Nephron progenitor cell (in vitro differentiated cells): ENCODE measurements around the gene CHN2.

Source experiments
- DNase-seq: peaks from one replicate; pipeline ENCODE4 v3.0.0; 2021
- H3K27ac Mint-ChIP-seq: 2 replicates; pipeline ENCODE4 v1.8.0; 2021; ENCODE audit warnings: mild to moderate bottlenecking, moderate library complexity, mixed read lengths
- H3K27me3 Mint-ChIP-seq: 2 replicates; pipeline ENCODE4 v1.8.0; 2021; ENCODE audit warnings: mild to moderate bottlenecking, low read depth, mixed read lengths; ENCODE audit not compliant: poor library complexity
- H3K36me3 Mint-ChIP-seq: 2 replicates; pipeline ENCODE4 v1.8.0; 2021; ENCODE audit warnings: low read depth, mixed read lengths
- H3K4me1 Mint-ChIP-seq: 2 replicates; pipeline ENCODE4 v1.8.0; 2021; ENCODE audit warnings: mixed read lengths
- H3K4me3 Mint-ChIP-seq: 2 replicates; pipeline ENCODE4 v1.8.0; 2021; ENCODE audit warnings: mild to moderate bottlenecking, moderate library complexity, mixed read lengths
- H3K9me3 Mint-ChIP-seq: 2 replicates; pipeline ENCODE4 v1.8.0; 2021; ENCODE audit warnings: mild to moderate bottlenecking, moderate library complexity, mixed read lengths
- CTCF ChIP-seq: fragments of 200-600 bp; sonication (generic); IDR thresholded peaks from 2 replicates; pipeline ENCODE4 v1.5.0; 2021; ENCODE audit warnings: antibody characterized with exemption

CHN2 gene

GRCh38 chr7:29300649-29301048 is 106.1 kb downstream of the CHN2 start:
- Mint-ChIP-seq H3K36me3 (no peaks in the 10 kb centered on the region), H3K27ac (no peak overlapping the region), H3K4me3 (no peak overlapping the region), H3K9me3 (no peaks in the 10 kb centered on the region), H3K27me3 (peaks cover 16% of the 10 kb centered on the region), H3K4me1 (peaks cover 63% of the 10 kb centered on the region)
- DNase-seq = no peak
- no peak for TF ChIP-seq CTCF

GRCh38 chr7:29302666-29303395 is 108.3 kb downstream of the CHN2 start:
- Mint-ChIP-seq H3K36me3 (no peaks in the 10 kb centered on the region), H3K4me3 (no peak overlapping the region), H3K4me1 (peaks cover 52% of the 10 kb centered on the region), H3K27me3 (peaks cover 10% of the 10 kb centered on the region), H3K27ac (peak overlapping the region; percentile 1), H3K9me3 (no peaks in the 10 kb centered on the region)
- DNase-seq = no peak
- no peak for TF ChIP-seq CTCF

GRCh38 chr7:29304756-29305155 is 110.2 kb downstream of the CHN2 start:
- peaks cover 10% of the 10 kb centered on the region for H3K36me3 Mint-ChIP-seq
- H3K4me3 Mint-ChIP-seq = no peak overlapping the region
- no peak for TF ChIP-seq CTCF
- peaks cover 33% of the 10 kb centered on the region for H3K4me1 Mint-ChIP-seq
- DNase-seq = no peak
- H3K9me3 Mint-ChIP-seq = peaks cover 8% of the 10 kb centered on the region
- peaks cover 11% of the 10 kb centered on the region for H3K27me3 Mint-ChIP-seq
- peak overlapping the region; percentile 87 for H3K27ac Mint-ChIP-seq

GRCh38 chr7:29306319-29306991 is 111.9 kb downstream of the CHN2 start:
- Mint-ChIP-seq H3K9me3 (peaks cover 17% of the 10 kb centered on the region), H3K4me1 (peaks cover 17% of the 10 kb centered on the region), H3K27me3 (peaks cover 10% of the 10 kb centered on the region), H3K27ac (no peak overlapping the region), H3K36me3 (peaks cover 21% of the 10 kb centered on the region), H3K4me3 (no peak overlapping the region)
- no peak for DNase-seq
- no peak for TF ChIP-seq CTCF

GRCh38 chr7:29308424-29308823 is 113.8 kb downstream of the CHN2 start:
- DNase-seq = no peak
- TF ChIP-seq CTCF = no peak
- no peak overlapping the region for H3K27ac Mint-ChIP-seq
- peaks cover 14% of the 10 kb centered on the region for H3K4me1 Mint-ChIP-seq
- peaks cover 18% of the 10 kb centered on the region for H3K9me3 Mint-ChIP-seq
- no peak overlapping the region for H3K4me3 Mint-ChIP-seq
- H3K27me3 Mint-ChIP-seq = peaks cover 4% of the 10 kb centered on the region
- peaks cover 21% of the 10 kb centered on the region for H3K36me3 Mint-ChIP-seq
